Hepatocyte (in vitro differentiated cells): ENCODE data around the gene CHSY3.

Experiments used
- EZH2 ChIP-seq: fragments of 200-600 bp; sonication (generic); IDR thresholded peaks from 2 replicates; pipeline ENCODE4 v1.6.1; 2016; ENCODE audit warnings: antibody characterized with exemption, mild to moderate bottlenecking, borderline replicate concordance
- TF ChIP-seq, protein P1 (sequence below): fragments of 200-600 bp; sonication (generic); IDR thresholded peaks from 2 replicates; pipeline ENCODE4 v1.5.1; 2016; ENCODE audit warnings: antibody characterized with exemption, mild to moderate bottlenecking; ENCODE audit not compliant: poor library complexity

GRCh38 chr5:130092991-130093390 is 188.7 kb downstream of the CHSY3 start:
- TF ChIP-seq, protein P1, sequence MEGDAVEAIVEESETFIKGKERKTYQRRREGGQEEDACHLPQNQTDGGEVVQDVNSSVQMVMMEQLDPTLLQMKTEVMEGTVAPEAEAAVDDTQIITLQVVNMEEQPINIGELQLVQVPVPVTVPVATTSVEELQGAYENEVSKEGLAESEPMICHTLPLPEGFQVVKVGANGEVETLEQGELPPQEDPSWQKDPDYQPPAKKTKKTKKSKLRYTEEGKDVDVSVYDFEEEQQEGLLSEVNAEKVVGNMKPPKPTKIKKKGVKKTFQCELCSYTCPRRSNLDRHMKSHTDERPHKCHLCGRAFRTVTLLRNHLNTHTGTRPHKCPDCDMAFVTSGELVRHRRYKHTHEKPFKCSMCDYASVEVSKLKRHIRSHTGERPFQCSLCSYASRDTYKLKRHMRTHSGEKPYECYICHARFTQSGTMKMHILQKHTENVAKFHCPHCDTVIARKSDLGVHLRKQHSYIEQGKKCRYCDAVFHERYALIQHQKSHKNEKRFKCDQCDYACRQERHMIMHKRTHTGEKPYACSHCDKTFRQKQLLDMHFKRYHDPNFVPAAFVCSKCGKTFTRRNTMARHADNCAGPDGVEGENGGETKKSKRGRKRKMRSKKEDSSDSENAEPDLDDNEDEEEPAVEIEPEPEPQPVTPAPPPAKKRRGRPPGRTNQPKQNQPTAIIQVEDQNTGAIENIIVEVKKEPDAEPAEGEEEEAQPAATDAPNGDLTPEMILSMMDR: no peak
- no peak for TF ChIP-seq EZH2
